ENCODE data around the gene NEK10.

DNA sequence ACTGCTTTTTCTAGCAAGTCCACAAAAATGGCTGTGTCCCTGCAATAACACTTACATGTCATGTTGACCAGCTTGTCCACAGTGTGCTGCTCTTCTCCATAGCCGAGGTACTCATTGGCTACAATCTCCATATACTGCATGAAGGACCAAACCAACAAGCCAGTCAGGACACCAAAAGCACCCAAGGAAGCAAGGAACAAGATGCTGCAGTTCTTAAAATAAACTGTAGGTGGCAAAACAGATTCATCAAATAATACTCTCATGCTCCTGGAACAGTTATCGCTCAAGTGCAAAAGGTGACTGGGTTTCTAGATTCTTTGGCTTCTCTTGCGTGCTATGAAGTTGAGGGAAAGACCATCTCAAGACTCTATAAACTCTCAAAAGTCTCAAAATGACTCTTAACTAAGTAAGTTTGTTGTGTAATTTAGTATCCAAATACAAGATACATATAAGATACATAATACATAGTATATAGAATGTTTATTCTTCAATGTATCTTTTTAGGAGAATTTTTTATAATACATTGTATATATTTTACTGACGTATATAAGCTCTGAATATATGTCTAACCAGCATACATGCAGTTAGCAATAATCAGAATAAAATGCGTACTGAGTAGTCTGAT, 57.0 kb downstream of the NEK10 start:
- TF ChIP-seq CTCF (IDR thresholded peaks at IDR 0.05) (no peak), POLR2A (IDR thresholded peaks at IDR 0.05) (no peak)

Data from lower leg skin (tissue), 3 donors.